ENCODE measurements around the gene C10orf71. TPM values are rescaled to one million over a fixed set of nuclear protein-coding genes. Genes with fewer than 3 reads are reported as not detected.

Gene C10orf71, protein sequence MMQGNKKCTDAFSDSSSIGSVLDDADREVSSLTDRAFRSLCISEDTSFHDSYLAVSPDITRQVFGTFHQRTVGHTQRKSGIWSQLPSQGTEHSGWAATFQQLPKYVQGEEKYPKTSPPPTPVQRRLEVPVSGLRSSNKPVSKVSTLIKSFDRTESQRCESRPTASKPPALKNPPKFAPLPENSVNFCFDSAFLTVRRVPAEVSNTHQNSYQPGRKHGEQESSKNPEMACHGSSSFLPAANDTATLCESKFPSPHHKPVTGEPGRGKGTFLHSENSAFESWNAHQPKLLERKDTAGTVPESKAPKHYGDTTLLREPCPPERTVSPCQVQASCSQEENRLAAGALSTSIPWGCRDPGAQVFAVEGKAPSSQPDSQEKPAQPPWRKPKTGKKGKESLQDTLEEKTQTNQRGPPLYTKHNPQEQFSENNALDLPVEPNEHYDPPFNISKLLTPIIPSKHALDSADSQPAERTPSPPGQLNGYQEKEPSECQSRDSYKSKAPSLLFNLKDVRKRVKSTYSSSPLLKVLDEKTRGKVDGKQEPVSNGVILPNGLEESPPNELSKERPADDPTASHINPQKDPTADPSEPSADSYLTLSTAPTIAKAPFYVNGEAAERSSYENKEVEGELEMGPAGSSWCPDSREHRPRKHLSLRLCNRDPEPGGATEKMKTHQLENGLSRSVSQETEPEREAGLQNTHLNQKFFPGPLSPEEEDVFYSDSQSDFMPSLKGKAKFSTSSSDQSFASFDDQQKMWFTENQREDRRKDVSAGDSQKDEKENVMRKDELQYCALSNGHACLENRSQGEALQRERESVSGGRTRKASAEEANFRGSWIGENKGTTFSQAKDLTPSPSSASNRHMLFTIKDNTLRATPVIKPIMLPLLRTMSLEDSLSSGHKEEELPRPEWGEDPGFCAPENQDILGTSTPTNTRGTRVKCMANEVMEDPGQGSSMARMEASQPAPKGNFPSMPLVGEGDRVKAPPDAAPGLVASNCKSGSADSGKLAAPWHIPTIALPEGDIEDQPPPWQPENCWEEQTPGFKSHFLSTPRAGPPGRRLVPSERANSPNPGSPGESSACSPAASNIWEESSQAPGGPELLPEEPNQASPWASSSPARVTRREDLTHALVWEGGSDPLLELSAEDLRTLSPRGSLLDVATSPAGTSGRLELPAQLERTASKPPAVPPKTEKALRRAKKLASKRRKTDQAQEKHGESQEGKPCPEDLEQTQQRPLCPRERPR (N-terminal part only)
- total RNA-seq: not detected in 2 replicates

DNA sequence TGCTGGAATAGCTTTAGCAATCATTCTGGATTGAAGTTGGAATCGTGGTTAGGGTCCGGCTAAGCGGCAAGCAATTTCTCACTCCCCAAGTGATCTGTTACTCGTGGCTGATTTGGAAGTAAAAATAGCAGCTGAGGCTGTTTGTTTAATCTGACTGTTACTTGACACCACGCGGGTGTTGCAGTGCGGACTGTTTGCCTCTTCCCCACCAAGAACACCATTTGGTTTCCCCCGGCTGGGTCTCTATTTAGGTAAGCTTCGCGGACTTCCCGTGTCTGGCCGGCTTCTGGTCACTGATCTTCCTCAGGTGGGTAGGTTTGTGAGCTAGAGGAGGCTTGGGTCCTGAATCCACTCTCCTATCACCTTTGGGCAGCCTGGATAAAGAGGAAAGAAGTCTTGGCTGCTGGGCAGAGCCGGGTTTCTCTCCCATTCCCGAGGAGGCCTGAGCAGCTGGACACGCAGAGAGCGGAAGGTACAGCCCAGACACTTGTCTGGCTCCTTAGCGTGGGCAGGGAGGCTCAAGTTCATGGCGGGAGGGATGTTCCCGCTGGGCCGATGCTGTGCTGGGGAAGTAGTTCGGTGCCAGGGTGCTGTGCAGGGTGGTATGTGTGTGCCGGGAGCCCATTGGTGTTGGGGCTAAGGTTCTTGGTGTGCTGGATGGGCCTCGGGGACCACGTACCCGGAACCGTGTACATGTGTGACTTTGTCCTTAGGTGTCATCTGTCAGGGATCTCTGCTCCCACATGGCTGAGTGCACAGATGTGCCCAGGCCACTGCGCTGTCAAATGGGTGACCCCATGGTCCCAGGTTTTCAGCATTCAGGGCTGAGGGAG lies at the start of gene C10orf71:
C10orf71 (plus strand) TSS at position 188 of the 833 bp plus-strand sequence. CDS start 23,376 bp downstream, outside the sequence.
- no peak for DNase-seq (ENCODE audit: extremely low read depth, low read depth, low spot score)

DNA sequence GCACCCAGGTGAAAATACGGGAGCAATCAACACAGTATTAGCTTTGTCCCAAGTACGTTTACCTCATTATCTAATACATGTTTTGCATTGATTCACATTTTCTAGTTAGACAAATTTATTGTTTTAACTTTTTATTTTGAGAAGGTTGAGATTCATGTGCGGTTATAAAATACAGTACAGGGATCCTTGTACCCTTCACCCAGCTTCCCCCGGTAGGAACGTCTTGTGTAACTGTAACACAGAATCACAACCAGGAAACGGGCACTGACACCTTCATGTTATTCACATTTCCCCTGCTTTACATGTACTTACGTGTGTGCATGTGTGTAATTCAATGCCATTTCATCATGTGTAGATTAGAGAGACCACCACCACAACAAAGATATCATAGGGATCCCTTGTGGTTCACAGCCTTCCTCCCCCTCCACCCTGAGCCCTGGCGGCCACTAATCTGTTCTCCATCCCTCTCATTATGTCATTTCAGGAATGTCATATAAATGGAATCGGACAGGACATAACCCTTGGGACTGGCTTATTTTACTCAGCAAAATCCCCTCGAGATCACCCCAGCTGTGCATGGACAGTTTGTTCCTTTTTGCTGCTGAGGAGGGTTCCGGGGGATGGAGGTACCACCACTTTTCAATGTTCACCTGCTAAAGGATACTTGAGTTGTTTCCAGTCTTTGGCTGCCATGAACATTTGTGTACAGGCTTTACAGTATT lies 46.5 kb upstream of the C10orf71 start:
- no peak for DNase-seq (ENCODE audit: extremely low read depth, low read depth, low spot score)

DNA sequence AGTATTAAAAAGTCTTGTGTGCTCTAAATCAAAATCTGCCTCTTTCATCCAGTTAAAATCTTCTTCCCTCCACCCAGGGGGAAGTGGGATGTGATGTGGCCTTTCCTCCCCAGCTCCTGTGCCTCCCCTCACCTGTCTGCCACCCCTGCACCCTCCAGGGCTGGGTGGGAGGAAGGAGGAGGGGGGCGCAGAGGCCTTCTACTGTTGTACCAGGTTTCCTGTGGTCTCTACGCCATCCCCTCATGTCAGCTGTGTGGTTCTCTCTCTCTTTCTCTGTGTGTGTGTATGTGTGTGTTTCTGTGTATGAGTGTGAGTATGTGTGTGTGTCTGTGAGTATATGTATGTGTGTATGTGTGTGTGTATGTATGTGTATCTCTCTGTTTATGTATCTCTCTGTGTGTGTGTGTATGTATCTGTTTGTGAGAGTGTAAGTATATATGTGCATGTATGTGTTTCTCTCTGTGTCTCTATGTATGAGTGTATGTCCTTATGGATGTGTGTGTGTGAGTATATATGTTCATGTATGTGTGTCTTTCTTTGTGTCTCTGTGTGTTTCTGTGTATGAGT lies 45.5 kb upstream of the C10orf71 start:
- DNase-seq (ENCODE audit: extremely low read depth, low read depth, low spot score): no peak

DNA sequence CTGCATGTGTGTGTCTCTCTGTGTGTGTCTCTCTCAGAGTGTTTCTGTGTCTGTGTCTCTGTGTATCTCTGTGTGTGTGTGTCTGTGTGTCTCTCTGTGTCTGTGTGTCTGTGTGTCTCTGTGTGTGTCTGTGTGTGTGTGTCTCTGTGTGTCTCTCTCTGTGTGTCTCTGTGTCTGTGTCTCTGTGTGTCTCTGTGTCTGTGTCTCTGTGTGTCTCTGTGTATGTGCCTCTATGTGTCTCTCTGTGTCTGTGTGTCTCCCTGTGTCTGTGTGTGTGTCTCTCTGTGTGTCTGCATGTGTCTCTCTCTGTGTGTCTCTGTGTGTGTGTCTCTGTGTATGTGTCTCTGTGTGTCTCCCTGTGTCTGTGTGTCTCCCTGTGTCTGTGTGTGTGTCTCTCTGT lies 44.8 kb upstream of the C10orf71 start:
- no peak for DNase-seq (ENCODE audit: extremely low read depth, low read depth, low spot score)

DNA sequence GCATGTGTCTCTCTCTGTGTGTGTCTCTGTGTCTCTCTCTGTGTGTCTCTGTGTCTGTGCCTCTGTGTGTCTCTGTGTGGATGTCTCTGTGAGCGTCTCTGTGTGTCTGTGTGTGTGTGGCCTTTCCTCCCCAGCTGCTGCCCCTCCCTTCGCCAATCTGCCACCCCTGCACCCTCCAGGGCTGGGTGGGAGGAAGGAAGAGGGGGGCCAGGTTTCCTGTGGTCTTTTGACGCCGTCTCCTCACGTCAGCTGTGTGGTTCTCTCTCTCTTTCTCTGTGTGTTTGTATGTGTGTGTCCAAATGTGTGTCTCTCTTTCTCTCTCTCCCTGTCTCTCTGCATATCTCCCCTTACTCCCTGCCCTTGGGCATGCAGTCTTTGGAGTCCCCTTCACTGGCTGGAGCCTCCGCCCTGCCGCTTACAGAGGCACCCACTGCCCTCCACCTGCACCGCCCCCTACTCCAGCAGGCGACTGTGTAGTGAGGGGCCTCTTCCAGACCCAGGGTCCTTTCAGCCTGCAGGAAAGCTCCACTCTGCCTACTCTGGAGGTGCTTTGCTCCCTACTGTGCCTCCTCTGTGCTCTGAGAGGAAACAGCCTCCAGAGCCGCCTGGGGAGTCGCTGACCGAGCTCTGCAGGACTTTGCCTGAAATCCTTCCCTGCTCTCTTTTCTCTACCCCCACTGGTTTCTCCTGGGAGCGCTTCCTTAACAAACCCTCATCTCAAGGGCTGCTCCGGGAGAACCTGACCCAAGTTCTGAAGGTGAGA lies 44.2 kb upstream of the C10orf71 start:
- DNase-seq (ENCODE audit: extremely low read depth, low read depth, low spot score): no peak

DNA sequence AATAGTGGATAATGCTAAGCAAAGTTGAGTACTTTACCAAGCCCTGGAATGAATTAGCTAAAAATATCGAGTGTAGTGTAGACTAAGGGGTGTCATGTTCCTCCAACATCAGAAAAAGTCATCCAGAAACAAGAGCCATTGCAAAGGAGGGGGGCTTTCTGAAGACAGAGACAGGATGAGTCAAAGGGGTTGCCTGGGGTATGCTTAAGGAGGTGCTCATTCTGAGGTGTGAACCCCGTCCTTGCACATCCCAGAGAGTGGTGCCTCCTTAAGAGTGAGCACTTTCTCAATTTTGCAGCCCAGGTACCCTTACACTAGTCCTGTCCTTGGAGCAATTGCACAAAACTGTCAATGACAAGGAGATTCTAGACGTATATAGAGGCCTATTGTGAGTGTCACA lies 43.1 kb upstream of the C10orf71 start:
- no peak for DNase-seq (ENCODE audit: extremely low read depth, low read depth, low spot score)

DNA sequence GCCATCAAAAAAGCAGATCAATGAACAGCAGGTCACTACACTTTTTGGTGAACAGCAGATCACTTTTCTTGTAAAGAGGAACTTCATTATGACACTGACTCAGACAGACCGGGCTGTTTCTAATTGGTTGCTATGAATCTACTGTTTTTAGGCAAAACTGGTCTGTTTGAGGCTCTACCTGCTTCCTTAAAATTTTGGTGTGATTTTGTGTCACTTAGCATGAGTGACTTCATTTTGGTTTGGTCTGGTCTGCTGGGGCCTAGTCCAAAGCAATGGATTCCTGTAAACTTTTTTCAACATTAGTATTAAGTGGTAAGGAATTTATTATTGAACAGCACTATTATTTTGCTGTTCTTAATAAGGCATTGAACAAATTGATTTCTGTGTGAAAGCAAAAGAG lies 41.8 kb upstream of the C10orf71 start:
- DNase-seq (ENCODE audit: extremely low read depth, low read depth, low spot score): no peak

DNA sequence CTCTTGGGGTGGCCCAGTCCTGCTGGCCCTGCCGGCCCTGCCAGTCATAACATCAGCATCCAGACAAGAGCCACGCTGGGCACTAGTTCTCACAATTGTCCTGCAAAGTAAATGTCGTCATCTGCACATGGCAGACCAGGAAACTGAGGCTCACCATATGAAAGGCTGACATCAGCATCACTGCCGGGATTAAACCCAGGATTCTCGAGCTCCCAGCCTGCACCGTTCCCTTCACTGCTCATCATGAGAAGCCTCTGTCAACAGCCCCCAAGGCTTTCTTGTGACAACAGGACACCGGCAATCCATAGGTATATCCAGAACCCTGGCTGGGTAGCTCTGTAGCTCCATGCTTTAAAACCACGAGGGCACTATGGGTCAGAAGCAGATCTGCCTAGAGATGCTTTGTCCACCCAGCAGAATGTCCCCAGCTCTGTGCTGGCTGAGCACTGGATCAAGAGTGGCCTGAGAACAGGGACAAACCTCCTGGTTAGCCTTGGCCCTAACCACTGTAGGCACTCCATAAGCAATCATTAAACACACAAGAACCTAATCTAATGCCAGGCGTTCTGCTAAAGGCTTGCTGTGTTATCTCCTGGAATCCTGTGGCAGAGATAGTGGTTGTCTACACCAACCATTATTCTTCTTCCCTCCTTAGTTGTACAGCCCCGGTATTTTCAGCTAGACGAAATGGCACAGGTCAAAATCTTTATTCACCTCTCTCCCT lies 41.2 kb upstream of the C10orf71 start:
- DNase-seq (ENCODE audit: extremely low read depth, low read depth, low spot score): no peak

DNA sequence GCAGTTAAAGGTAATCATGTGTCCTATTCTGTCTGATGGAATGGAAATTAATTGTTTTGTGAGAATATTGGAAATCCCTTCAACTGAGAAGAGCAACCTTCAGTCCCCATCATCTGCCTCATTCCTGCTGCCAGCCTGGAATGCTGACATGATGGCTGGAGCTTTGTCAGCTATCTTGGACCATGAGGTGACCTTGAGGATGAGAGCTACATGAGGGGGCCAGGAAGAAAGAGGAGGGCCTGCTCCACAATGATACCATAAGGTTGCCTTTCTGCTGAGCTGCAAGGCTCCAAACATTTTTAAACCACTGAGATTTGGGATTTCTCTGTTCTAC lies 40.7 kb upstream of the C10orf71 start:
- no peak for DNase-seq (ENCODE audit: extremely low read depth, low read depth, low spot score)

DNA sequence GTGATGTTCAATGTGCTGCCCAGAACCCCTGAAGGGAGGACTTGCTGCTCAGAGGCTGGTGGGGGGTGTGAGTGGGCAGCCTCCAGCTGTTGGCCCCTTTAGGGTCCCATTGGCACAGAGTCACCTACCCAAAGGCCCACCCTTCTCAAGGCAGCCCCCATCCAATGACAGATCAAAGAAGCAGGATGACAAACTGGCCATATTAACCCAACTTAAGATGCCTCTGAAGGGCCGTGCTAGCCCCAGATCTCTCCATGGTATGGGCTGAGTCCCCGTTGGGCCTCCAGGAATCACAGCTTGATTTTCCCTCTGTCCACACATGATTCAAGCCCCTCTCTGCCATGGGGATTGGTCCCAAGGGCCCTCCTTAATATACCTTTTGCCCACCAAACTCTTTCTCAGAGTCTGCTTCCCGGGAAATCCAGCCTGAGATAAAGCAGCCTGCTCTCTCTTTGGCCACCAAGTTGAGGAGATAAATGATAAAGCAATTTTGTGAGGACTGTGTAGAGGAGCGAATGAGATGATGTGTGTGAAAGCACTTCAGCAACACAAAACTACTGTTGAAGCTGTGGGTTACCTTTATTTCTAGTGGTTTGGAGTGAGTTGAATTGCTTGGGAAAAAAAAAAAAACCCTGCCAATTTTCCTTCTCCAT lies 38.2 kb upstream of the C10orf71 start:
- DNase-seq (ENCODE audit: extremely low read depth, low read depth, low spot score): no peak

DNA sequence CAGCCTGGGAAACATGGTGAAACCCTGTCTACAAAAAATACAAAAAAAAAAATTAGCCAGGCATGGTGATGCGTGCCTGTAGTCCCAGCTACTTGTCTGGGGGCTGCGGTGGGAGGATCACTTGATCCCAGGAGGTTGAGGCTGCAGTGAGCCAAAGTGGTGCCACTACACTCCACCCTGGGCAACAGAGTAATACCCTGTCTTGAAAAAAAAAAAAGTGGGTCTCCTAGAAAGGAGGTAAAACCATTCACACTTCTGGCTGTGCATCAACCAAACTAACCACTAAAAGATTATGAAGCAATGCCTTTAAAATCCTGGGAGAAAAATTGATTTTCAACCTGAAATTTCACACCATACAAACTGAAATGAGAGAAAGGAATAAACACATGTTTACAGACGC lies 35.4 kb upstream of the C10orf71 start:
- no peak for DNase-seq (ENCODE audit: extremely low read depth, low read depth, low spot score)

DNA sequence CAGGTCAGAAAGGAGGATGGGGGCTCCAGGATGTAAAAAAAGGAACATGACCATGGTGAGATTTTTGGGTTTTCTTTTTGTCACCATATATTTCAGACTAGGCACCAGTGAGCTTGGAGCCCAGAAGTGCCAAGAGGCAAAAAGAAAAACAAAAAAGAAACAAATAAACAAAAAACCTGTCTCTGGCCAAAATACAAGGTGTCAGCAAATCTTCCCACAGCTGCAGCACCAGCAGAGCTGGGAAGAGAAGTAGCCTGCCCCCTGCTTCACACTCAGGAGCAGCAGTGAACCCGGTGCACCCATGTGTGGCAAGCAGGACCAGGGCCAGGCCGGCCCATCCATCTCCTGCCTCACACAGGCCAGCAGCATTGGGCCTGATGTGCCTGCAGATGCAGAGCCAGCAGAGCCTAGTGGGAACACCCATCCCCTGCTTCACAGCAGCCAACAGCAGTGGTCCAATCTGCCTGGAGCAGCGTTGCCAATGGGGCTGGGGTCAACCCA lies 34.7 kb upstream of the C10orf71 start:
- no peak for DNase-seq (ENCODE audit: extremely low read depth, low read depth, low spot score)

DNA sequence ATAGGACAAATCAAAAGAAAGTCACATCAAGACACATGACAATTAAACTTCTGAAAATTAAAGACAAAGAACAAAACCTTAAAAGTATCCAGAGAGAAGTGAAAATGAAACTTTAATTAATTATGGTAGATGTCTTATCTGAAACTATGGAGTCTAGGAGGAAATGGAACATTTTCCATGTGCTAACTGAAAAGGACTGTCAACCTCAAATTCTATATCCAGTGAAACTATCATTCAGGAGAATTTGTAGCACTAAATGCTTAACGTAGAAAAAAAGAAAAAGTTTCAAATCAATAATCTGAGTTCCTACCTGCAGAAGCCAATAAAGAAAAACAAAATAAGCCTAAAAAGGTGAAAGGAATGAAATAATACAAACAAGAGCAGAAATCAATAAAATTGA lies 33.1 kb upstream of the C10orf71 start:
- DNase-seq (ENCODE audit: extremely low read depth, low read depth, low spot score): no peak

DNA sequence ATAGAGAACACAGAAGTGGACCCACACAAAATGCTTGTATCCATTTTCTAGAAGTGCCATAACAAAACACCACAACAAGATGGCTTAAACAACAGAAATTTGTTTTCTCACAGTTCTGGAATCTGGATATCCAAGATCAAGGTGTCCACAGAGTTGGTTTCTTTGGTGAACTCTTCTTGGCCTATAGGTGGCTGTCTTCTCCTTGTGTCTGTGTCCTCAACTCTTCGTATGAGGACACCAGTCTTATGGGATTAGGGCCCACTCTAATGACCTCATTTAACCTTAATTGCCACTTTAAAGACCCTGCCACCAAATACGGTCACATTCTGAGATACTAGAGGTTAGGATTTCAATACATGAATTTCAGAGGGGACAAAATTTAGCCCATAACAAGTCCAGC lies 30.8 kb upstream of the C10orf71 start:
- no peak for DNase-seq (ENCODE audit: extremely low read depth, low read depth, low spot score)

DNA sequence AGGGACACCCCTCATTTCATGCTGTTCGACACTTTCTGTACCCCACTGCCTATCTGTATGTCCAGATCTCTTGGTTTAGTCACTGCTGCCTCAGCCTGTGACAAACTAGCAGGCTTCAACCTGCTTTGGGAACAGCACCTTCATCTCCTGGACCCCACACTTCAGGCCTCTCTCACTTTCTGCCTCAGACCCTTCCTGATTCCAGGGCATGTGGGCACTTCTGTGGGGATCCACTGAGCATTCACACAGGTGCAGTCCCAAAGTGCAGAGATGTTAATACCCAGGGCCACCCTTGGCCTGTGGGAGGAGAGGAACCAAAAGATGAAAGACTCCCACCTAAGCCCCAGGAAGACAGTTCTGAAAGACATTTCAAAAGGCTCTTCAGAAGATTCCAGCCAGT lies 29.4 kb upstream of the C10orf71 start:
- no peak for DNase-seq (ENCODE audit: extremely low read depth, low read depth, low spot score)

DNA sequence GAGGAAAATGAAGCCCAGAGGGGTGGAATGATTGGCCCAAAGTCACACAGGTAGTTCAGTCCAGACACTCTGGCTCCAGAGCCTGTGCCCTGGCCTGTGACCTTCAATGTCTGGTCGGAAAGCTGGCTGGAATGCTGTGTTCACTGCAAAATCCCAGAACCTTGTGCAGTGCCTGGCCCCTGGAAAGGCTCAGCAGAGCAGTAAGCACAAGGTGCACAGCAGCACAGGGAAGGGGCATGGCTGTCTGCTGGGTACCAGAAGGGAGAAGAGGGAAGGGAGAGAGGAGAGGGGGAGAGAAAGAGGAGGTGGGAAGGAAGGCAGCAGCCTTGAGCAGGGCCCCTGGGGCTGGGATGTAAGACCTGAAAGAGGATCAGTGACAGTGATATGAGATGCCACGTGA lies 28.4 kb upstream of the C10orf71 start:
- DNase-seq (ENCODE audit: extremely low read depth, low read depth, low spot score): no peak

DNA sequence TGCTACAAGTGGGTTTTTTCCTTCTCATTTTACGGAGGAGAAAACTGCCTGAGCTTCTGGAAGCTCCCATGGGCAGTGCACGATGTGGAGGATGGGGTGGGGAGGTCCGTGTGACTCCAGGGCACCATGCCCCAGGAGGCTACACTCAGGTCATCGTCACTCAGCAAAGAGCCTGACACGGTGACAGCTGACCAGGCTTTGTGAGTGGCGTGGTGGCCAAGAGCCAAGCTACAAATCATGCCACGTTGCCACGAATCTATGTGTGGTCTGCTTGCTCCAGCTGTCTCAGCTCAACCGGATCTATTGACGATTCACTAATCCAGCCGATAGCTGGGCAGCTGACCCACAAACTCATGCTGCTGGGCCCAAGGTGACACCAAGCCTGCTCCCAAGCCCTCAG lies 27.6 kb upstream of the C10orf71 start:
- no peak for DNase-seq (ENCODE audit: extremely low read depth, low read depth, low spot score)
